ENCODE results near the gene TNFAIP2. TPM values are rescaled to one million over a fixed set of nuclear protein-coding genes. Genes with fewer than 3 reads are reported as not detected.
"Not testable (repeated sequence)": the region's sequence is repeated elsewhere in the genome, so short reads cannot be mapped to it uniquely, and the experiment has no call there.

The TNFAIP2 gene
- total RNA-seq, 1 experiment from 2014 or later: 43.0 TPM

DNA sequence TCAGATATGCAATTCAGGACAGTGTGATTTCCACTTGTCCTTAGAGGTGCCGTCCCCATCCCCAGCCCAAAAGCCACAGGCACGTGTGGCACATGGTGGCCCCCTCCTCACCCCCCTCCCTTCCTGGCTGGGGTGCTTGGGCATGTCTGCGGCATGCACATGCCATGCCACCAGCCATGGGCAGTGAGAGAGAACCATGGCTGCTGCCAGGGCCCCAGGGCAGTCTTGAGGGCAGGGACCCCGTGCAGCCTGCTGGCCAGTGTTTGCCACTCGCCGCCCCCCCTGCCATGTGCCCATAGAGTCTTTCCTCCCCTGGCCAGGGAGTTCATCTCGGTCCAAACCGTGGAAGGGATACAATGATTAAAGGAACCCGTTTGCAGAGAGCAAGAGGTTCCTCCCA, 41.5 kb downstream of the TNFAIP2 start:
- no peak for DNase-seq (ENCODE audit: low read depth in 1 of 2, low spot score in 2 of 2)
- Histone ChIP-seq H3K9me3 (replicated peaks) (no peaks in the 10 kb centered on the region), H3K27ac (no peak overlapping the region), H3K4me3 (no peak overlapping the region), H3K36me3 (no peaks in the 10 kb centered on the region), H3K27me3 (replicated peaks) (no peaks in the 10 kb centered on the region), H3K4me1 (replicated peaks) (peaks cover 6% of the 10 kb centered on the region; the same call in 1 of the 2 replicates)

DNA sequence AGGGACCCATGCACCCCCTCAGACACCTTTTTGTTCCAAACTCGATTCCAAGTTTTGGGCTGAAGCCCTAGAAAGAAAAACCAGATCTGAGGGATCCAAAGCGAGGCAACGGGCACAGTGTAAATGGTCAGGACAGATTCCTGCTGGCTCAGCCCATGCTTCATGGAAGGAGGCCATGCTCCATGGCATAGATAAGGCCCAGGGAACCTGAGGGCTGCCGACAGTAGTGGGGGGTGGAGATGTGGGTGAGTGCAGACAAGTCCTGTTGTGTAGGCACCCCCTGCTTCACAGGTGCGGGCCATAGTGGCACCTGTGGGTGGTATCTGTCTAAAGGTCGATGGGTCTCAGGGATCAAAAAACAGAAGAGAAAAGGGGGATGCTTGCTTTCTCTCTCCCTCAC, 42.1 kb downstream of the TNFAIP2 start:
- H3K9me3 ChIP-seq (replicated peaks): no peaks in the 10 kb centered on the region
- H3K36me3 ChIP-seq: no peaks in the 10 kb centered on the region
- no peak overlapping the region for H3K4me3 ChIP-seq
- H3K27me3 ChIP-seq (replicated peaks): no peaks in the 10 kb centered on the region
- peaks cover 6% of the 10 kb centered on the region; the same call in 1 of the 2 replicates for H3K4me1 ChIP-seq (replicated peaks)
- no peak overlapping the region for H3K27ac ChIP-seq
- DNase-seq (ENCODE audit: low read depth in 1 of 2, low spot score in 2 of 2): no peak

DNA sequence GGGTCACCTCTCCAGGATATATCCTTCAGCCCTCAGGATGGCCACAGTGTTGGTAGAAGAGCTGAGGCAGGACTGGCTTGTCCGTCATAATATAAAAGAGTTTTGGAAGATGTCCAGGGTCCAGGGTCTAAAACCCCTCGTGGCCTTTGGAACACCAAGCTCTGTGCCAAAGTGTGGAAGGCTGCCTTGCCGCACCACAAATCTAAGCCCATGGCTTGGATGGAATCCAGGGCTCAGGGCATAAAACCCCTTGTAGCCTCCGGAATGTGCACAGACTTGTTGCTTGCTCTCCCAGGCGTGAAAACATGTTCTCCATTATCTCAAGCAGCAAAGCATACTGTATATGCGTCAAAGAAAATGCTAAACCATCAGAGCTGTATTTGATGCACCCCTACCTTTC, 46.7 kb downstream of the TNFAIP2 start:
- DNase-seq (ENCODE audit: low read depth in 1 of 2, low spot score in 2 of 2): no peak
- no peaks in the 10 kb centered on the region for H3K36me3 ChIP-seq

DNA sequence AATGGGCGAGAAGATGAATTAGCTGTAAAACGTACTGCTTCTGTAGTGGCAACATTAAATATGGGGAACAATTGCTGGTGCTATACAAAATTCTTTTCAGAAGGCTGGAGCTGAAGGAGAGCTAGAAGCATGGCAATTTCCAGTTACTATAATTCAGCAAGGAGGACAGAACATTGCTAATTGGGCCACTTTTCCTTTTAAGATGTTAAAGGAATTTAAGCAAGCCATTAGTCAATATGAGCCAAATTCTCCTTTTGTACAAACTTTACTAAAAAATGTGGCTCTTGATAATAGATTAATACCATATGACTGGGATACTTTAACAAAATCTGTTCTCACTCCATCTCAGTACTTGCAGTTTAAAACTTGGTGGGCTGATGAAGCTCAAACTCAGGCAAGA, 47.9 kb downstream of the TNFAIP2 start:
- H3K4me1 ChIP-seq (replicated peaks); H3K36me3 ChIP-seq; H3K27ac ChIP-seq; H3K4me3 ChIP-seq; H3K27me3 ChIP-seq (replicated peaks); H3K9me3 ChIP-seq (replicated peaks); DNase-seq (ENCODE audit: low read depth in 1 of 2, low spot score in 2 of 2): not testable (repeated sequence)

More for the DNA sequence above, 46.7 kb downstream of the TNFAIP2 start:
- Histone ChIP-seq H3K27ac (no peak overlapping the region), H3K27me3 (replicated peaks) (no peaks in the 10 kb centered on the region), H3K4me1 (replicated peaks) (no peaks in the 10 kb centered on the region), H3K4me3 (no peak overlapping the region), H3K9me3 (replicated peaks) (no peaks in the 10 kb centered on the region)

DNA sequence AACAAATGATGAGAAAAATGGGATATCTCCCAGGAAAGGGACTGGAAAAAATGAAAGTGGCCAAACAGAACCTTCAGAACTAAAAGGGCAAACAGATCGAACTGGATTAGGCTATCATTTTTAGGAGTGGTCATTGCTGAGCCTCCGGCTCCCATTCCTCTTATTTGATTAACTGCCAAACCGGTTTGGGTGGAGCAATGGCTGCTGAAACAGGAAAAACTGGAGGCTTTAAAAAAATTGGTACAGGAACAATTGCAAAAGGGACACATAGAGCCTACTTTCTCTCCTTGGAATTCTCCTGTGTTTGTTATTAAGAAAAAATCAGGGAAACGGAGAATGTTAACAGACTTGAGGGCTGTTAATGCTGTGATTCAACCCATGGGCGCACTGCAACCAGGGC, 49.7 kb downstream of the TNFAIP2 start:
- no peak for DNase-seq (ENCODE audit: low read depth in 1 of 2, low spot score in 2 of 2)
- Histone ChIP-seq H3K9me3 (replicated peaks) (no peaks in the 10 kb centered on the region), H3K4me1 (replicated peaks) (no peaks in the 10 kb centered on the region), H3K36me3 (no peaks in the 10 kb centered on the region), H3K27me3 (replicated peaks) (no peaks in the 10 kb centered on the region), H3K27ac (no peak overlapping the region), H3K4me3 (no peak overlapping the region)

DNA sequence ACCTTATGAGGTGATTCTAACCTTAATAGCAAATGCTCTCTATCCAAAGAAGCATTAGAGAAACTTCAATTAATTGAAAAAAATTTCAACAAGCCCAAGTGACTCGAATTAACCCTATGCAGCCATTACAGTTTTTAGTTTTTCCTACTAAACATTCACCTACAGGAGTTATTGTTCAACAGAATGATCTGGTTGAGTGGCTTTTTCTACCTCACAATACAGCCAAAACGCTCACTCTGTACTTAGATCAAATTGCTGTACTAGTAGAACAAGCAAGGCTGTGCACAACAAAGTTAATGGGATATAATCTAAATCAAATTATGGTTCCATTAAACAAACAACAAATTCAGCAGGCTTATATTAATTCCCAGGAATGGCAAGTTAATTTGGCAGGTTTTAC, 50.6 kb downstream of the TNFAIP2 start:
- not testable (repeated sequence) for H3K36me3 ChIP-seq; H3K4me3 ChIP-seq; H3K4me1 ChIP-seq (replicated peaks); DNase-seq (ENCODE audit: low read depth in 1 of 2, low spot score in 2 of 2); H3K27ac ChIP-seq; H3K27me3 ChIP-seq (replicated peaks); H3K9me3 ChIP-seq (replicated peaks)

DNA sequence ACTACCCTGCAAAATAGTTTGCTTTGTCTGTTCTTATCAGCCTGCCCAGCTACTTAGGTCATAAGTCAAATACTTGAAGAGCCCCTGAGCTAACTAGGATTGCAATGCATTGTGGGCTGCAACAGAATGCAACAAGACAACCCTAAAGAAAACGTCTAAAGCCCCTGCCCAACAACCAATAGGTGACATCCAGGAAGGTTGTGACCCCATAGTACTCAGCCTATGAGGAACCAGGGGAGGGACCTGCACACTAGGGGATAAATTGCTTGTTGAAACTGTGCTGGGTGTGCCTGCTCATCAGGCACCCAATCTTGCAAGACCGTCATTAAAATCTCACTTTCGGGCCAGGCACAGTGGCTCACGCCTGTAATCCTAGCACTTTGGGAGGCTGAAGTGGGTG, 52.9 kb downstream of the TNFAIP2 start:
- H3K27ac ChIP-seq; H3K27me3 ChIP-seq (replicated peaks); H3K9me3 ChIP-seq (replicated peaks); H3K36me3 ChIP-seq; H3K4me1 ChIP-seq (replicated peaks); DNase-seq (ENCODE audit: low read depth in 1 of 2, low spot score in 2 of 2); H3K4me3 ChIP-seq: not testable (repeated sequence)

DNA sequence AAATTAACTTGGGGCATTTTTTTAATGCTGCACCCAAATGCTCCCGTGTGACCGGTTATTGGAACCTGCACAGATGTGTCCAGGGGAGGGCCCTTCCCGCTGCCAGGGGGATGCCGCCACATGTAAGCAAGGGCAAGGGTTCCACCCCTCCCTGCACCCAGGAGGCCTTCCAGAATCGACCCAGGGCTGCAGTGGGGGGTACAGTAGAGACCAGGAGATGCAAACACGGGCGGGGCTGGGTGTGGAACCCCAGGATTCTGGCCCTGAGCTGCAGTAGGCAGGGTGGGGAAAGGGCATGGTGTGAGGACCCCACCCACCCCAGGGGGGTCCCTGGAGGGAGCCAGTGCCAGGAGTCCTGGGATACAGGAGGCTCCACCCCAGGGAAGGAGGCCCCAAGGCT, 54.1 kb downstream of the TNFAIP2 start:
- Histone ChIP-seq H3K9me3 (replicated peaks) (no peaks in the 10 kb centered on the region), H3K27me3 (replicated peaks) (no peaks in the 10 kb centered on the region), H3K27ac (no peak overlapping the region), H3K4me3 (no peak overlapping the region), H3K36me3 (no peaks in the 10 kb centered on the region), H3K4me1 (replicated peaks) (no peaks in the 10 kb centered on the region)
- no peak for DNase-seq (ENCODE audit: low read depth in 1 of 2, low spot score in 2 of 2)

DNA sequence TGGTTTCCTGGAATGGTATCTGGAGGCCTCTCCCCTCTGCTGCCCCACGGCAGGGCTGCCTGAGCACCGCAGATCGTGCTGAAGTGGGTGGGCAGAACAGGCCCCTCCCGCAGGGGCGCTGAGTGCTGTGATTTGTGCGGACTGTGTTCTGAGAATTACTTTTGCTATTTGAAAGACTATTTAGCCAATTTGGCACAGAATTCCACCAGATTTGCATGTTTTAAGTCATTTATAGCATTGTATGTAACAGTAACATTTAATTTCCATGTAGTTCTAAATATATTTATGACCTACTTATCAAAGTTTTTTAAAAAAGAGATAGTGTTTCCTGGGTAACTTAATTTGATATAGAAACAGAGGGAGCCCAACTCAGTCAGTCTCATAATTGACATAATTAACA, 55.3 kb downstream of the TNFAIP2 start:
- no peak for DNase-seq (ENCODE audit: low read depth in 1 of 2, low spot score in 2 of 2)
- H3K4me3 ChIP-seq: no peak overlapping the region
- H3K36me3 ChIP-seq: no peaks in the 10 kb centered on the region
- no peaks in the 10 kb centered on the region for H3K4me1 ChIP-seq (replicated peaks)
- H3K27me3 ChIP-seq (replicated peaks): no peaks in the 10 kb centered on the region
- H3K27ac ChIP-seq: no peak overlapping the region
- H3K9me3 ChIP-seq (replicated peaks): no peaks in the 10 kb centered on the region

DNA sequence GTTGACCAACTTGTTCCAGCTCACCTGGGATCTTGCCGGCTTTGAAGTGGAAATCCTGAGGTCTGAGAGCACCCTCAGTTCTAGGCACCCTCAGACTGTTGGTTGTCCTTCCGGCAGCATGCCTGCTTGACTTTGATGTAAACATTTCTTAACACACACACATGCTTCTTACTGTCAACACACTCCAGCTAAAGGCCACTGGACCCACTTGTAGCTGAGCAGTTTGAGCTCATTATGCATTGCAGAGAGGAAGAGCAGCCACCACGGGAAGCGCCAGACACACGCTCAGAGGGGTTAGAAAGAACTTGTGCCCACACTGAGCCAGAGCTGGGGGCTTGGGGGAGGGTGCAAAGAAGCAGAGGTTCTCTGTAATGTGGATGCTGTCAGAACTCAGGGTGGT, 55.8 kb downstream of the TNFAIP2 start:
- Histone ChIP-seq H3K9me3 (replicated peaks) (no peaks in the 10 kb centered on the region), H3K27me3 (replicated peaks) (no peaks in the 10 kb centered on the region), H3K4me3 (no peak overlapping the region), H3K27ac (no peak overlapping the region), H3K36me3 (no peaks in the 10 kb centered on the region), H3K4me1 (replicated peaks) (no peaks in the 10 kb centered on the region)
- no peak for DNase-seq (ENCODE audit: low read depth in 1 of 2, low spot score in 2 of 2)

DNA sequence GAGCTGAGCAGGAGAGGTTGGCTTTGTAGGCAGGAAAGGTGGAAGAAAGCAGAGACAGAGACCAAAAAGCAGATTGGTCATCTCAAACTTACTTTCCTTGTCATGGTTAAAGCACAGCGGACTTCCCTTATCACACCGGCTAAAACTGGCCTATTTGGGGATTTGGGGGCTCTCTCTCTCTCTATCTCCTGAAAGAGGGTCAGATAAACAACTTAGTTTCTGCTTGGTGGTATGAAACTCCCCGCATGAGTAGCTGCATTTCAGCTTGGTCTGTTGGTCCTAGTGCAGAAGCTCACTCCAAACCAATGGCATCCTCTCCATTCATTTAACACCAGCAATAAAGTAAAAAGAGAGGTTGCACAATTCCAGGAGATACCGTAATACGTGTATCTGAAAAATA, 57.1 kb downstream of the TNFAIP2 start:
- Histone ChIP-seq H3K27ac (no peak overlapping the region), H3K4me3 (no peak overlapping the region), H3K36me3 (no peaks in the 10 kb centered on the region), H3K27me3 (replicated peaks) (no peaks in the 10 kb centered on the region), H3K4me1 (replicated peaks) (no peaks in the 10 kb centered on the region), H3K9me3 (replicated peaks) (no peaks in the 10 kb centered on the region)
- no peak for DNase-seq (ENCODE audit: low read depth in 1 of 2, low spot score in 2 of 2)

DNA sequence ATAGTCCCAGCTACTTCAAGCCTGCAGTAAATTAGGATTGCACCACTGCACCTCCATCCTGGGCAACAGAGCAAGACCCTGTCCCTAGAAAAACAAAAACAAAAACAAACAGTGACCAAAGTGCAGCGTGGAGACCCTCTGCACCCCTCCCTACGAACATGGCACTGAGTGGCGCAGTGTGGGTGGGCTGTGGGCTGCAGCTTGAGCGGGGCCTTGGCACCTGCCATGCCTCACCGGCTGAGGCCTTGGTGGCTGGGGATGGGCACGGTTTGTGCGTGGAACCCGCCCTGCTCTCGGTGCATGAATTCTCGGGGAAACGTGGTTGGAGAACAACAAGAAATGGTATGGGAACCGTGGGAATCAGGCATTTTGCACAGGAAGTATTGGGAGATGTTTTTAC, 60.8 kb downstream of the TNFAIP2 start:
- Histone ChIP-seq H3K27ac (no peak overlapping the region), H3K9me3 (replicated peaks) (no peaks in the 10 kb centered on the region), H3K4me3 (no peak overlapping the region), H3K36me3 (no peaks in the 10 kb centered on the region), H3K27me3 (replicated peaks) (no peaks in the 10 kb centered on the region), H3K4me1 (replicated peaks) (no peaks in the 10 kb centered on the region)
- DNase-seq (ENCODE audit: low read depth in 1 of 2, low spot score in 2 of 2): no peak

DNA sequence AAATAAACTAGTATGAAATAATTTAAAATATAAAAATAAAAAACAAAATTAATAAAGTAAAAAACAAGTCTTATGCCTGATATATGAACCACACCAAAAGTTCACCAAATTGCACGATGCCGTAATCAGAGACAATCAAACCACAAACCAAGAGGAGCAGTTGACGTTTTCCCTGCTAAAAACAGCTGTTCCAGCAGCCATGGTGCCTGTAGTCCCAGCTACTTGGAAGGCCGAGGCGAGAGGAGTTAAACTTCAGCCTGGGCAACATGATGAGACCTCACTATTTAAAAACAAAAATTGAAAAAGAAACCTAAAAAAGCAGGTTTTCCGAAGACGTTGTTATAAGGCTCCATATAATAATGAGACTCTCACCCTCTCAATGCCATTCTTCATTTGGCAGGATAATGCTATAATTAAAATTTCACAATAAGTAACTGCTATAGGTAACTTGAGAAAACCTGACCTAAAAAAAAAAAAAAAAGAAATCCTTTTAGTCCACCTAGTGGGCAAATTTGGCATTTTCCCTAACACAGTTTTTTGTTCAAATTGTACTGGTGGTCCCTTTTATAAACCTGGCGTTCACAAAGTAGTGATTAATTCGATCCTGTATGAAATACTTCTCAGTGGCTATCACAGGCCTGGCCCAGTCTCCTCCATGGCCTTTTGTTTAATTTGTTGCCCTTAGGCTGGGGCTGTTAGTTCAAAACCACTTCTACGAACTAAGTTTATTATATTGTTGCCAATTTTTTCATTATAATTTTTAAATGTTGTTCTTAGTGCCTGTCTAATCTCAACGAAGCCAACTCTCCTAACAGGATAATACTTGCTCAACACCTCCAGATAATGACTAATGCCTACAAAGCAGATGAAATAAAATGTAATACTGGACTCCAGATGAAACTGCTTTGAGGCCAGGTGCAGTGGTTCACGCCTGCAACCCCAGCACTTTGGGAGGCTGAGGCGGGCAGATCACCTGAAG, 62.1 kb downstream of the TNFAIP2 start:
- no peaks in the 10 kb centered on the region for H3K36me3 ChIP-seq
- H3K9me3 ChIP-seq (replicated peaks): no peaks in the 10 kb centered on the region
- no peaks in the 10 kb centered on the region for H3K27me3 ChIP-seq (replicated peaks)
- H3K4me3 ChIP-seq: no peak overlapping the region
- no peak overlapping the region for H3K27ac ChIP-seq
- no peaks in the 10 kb centered on the region for H3K4me1 ChIP-seq (replicated peaks)
- DNase-seq (ENCODE audit: low read depth in 1 of 2, low spot score in 2 of 2): peak in 1 of 2 experiments; percentile 55

DNA sequence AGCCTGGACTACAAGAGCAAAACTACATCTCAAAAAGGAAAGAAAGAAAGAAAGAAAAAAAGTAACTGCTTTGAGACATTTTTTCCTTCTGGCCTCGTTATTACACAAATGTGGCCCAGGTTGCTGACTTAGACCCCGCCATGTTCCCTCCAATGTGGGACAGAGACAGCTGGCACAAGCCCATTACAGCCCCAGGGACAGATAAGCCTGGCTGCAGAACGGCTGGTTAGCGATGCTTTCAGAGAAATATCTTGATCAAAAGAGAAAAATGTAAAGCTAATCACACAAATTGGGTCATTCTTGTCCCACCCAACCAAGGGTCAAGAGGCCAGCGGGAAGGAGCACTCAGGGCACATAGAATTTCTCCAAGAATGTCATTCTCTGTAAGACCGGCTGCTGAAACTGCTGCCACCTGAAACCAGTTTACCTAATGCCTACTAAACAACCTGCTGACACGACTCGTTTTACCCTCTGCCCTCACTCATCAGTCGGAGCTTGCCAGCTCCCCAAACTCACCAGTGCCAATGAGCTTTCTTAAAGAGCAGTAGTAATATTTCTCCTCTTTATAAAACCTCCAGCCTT, 63.1 kb downstream of the TNFAIP2 start:
- H3K9me3 ChIP-seq (replicated peaks): no peaks in the 10 kb centered on the region
- H3K36me3 ChIP-seq: no peaks in the 10 kb centered on the region
- no peak overlapping the region for H3K27ac ChIP-seq
- no peak overlapping the region for H3K4me3 ChIP-seq
- H3K4me1 ChIP-seq (replicated peaks): no peaks in the 10 kb centered on the region
- no peak for DNase-seq (ENCODE audit: low read depth in 1 of 2, low spot score in 2 of 2)
- no peaks in the 10 kb centered on the region for H3K27me3 ChIP-seq (replicated peaks)
